Stimulated activated CD4-positive, alpha-beta T cell treated with anti-CD3 and anti-CD28 coated beads, Interleukin-15, amount 100 ng/mL, for 1 hour (primary cell): ENCODE results near the gene SNRNP70.

ENCODE experiments used
- DNase-seq, 2 donors: peaks; one replicate each; pipeline ENCODE4 v3.0.0-alpha.2; 2020; ENCODE audit warnings: low read depth in 1 of 2, low spot score in 1 of 2

Gene SNRNP70

DNA sequence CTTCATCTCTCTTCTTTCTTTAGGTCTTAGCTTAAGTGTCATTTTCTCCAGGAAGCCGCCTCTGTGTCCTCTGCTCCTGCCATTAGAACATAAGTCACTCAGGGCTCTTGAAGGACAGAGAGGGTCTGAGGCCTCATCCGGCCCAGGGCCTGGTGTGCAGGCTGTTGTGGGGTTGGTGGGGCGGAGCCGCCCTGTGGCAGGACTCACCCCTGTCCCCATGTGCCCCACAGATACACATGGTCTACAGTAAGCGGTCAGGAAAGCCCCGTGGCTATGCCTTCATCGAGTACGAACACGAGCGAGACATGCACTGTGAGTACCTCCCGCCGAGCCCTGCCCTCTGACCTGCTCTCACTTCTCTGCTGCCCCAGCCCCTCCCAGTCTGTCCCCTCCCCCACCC lies 15.9 kb downstream of the SNRNP70 start:
- no peak for DNase-seq

DNA sequence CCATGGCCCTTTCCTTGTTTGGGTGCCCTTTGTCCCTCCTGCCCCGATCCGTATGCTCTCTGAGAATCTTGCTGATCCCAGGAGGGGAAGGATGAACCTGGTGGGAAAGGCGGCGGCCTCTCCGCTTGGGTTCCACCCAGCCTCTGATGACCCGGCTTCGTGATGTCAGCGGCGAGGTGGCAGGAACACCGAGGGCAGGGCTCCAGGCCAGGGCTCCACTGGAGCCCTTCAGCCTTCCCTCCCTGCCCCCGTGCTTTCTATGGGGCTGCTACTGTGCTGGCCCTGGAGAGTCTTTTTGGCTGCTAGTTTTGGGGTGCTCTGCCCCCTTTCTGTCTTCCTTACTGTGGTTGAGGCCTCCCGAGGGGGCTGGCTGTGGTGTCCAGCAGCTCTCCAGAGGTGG lies 17.1 kb downstream of the SNRNP70 start:
- no peak for DNase-seq

DNA sequence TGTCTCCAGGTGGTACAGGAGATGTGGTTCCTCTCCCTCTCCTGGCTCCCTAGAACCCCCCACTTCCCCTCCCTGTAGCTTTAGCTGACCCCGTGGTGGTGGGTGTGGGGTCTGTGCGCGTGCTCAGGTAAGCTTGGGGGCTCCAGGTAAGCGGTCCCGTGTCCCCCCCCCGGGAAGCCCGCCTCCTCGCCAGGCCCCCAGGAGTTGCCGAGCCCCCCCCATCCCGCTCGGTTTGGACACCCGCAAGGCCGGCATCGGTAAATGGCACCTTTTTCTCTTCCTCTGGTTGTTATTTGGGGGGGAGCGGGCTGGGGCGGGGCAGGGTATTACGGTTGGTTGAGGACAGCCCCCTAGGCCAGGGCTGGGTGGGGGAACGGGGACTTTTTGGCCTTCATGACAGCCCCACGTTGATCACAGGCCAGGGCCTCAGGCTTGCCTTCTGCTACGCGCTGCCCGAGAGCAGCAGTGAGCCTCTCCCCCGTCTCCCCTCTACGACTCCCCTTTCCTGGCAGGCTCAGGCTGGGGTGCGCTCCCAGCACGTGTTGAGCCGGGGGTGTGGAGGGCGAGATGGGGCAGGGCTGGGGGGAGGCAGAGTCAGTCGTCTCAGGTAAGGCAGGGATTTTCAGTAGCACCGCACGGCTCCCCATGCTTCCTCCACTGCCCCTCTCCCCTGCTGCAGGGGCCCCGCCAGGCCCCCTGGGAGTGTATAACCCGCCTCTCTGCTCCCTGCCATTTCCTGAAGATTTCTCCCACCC lies 18.3 kb downstream of the SNRNP70 start:
- DNase-seq, result no peak

DNA sequence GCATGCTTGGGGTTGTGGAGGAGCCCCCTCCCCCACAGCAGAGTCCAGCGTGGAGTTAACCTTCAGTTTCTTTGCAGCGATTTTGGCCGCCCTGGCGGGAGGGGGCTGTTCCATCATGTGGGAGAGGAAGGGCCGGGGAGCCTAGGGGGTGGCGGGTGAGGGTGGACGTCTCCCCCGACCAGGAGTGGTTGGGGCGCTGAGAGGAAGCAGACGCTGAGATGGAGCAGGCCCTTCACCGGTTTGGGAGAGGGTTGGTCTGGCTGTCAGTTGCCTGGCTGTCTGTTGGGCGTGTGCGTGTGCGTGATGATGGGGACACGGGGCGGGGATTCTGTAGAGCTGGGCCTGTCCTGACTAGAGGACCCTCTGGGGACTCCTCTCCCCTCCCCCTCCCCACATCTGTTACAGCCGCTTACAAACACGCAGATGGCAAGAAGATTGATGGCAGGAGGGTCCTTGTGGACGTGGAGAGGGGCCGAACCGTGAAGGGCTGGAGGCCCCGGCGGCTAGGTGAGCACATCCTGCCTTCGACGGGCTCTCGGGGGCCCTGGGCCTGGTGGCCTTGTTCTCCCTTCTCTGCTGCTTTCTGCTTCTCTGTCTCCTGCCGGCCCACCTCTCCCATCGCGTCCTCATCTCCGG lies 19.1 kb downstream of the SNRNP70 start:
- no peak for DNase-seq

DNA sequence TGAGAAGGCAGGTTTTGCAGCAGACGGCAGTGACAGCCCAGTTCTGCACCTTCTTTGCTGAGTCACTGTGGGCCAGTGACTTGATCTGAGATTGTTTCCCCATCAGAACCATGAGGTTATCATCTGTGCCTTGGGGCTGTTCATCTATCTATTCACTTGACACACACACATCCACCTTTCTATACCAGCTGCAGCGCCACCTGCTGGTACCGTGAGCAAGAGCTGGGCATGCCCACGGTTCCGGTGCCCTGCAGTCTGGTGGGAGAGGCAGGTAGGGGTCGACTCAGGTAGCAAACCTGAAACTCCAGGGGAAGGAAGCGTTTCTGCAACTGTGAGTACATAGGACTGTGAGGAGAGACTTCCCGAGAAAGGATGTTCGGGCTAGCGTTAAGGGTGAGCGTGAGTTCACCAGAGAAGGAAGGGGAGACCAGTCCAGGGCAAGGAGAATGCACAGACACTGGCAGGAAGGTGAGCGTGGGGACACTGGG lies 21.4 kb downstream of the SNRNP70 start:
- DNase-seq, result peak in 1 of 2 donors; percentile 60

DNA sequence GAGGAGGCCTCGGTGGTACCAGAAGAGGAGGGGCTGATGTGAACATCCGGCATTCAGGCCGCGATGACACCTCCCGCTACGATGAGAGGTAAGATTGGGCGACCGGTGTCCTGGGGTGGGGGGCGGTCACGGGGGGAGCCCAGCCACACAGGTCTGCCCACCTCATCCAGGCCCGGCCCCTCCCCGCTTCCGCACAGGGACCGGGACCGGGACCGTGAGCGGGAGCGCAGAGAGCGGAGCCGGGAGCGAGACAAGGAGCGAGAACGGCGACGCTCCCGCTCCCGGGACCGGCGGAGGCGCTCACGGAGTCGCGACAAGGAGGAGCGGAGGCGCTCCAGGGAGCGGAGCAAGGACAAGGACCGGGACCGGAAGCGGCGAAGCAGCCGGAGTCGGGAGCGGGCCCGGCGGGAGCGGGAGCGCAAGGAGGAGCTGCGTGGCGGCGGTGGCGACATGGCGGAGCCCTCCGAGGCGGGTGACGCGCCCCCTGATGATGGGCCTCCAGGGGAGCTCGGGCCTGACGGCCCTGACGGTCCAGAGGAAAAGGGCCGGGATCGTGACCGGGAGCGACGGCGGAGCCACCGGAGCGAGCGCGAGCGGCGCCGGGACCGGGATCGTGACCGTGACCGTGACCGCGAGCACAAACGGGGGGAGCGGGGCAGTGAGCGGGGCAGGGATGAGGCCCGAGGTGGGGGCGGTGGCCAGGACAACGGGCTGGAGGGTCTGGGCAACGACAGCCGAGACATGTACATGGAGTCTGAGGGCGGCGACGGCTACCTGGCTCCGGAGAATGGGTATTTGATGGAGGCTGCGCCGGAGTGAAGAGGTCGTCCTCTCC lies 22.6 kb downstream of the SNRNP70 start:
- DNase-seq, result no peak

DNA sequence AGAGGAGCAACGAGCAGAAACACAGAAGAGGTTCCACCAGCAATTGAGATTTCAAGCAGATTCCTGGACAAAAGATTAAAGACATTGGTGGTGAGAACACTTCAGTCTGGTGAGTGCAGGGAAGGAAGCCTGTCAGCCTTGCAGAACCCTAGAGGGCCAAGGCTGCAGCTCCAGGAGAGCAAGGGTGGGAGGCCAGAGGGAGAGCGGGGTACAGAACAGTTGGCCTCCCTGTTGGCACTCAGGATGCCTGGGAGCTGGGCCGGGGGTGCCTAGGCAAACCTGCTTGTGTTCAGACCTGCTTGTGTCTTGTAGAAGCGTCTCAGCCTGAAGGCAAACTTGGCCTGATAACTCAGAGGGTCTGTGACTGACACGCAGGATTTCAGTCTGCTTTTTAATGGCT lies 23.8 kb downstream of the SNRNP70 start:
- no peak for DNase-seq

DNA sequence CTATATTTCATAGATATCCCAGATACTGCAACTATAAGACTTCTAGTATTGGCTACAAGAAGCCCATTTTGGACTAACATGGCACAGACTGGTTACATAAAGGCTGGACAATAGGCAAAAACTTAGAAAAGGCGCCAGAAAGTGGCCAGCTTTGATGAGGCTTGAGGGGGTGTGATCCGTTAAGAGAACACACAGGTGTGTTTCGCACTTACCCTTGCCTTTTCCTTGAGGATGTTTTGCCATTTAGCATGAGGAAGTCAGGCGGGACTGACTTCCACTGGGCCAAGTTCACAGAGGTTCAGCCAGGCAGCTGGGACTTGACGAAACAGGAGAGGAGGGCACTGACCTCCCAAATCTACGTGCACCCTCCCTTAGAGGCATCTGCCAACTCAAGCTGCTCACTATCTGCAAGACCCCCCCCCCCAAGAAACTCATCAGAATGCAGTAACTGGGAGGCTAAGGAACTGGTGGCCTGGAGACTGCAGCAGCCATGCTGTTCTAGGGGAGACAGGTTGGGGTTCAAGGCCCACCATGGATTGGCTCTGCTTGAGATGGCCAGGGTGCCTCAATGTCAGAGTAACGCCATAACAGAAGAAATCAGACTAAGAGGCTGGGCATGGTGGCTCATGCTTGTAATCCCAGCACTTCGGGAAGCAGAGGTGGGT lies 24.4 kb downstream of the SNRNP70 start:
- no peak for DNase-seq

DNA sequence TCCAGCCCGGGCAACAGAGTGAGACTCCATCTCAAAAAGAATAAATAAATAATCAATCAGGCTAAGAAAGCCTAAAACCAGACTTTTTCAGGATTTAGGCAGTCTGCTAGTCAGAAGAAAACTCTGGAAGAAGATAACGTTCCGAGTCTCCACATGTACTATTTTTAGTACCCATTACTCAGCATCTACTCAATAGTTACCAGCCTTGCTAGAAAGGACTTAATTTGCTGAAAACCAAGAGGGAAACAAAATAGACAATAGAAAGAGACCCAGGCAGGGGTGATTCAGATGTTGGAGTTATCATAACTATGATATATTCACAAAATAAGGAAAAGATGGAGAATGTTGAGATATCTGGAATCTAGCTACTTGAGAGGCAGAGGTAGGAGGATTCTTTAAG lies 25.3 kb downstream of the SNRNP70 start:
- DNase-seq, result no peak

DNA sequence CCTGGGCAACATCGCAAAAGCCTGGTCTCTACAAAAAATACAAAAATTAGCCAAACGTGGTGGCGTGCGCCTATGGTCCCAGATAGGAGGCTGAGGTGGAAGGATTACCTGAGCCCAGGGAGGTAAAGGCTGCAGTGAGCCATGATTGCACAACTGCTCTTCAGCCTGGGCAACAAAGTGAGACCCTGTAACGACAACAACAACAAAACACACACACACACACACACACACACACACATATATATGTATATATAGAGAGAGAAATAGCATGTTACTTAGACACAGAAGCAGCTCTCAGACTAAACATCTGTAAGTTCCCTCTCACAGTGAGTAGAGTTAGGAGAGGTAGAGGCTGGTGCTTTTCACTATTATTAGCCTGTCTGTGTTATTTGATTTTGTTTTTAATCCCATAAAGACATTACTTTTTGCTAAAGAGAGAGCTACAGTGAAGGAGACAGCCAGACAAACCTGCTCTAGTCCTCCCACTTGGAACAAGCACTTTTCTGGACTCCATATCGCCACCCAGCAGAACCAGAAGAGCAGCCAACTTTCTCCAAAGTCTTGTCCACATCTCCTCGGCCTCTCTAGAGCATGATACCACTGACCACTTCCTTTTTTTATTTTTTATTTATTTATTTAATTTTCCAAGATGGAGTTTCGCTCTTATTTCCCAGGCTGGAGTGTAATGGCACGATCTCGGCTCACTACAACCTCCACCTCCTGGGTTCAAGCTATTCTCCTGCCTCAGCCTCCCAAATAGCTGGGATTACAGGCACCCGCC lies 26.2 kb downstream of the SNRNP70 start:
- DNase-seq, result no peak

DNA sequence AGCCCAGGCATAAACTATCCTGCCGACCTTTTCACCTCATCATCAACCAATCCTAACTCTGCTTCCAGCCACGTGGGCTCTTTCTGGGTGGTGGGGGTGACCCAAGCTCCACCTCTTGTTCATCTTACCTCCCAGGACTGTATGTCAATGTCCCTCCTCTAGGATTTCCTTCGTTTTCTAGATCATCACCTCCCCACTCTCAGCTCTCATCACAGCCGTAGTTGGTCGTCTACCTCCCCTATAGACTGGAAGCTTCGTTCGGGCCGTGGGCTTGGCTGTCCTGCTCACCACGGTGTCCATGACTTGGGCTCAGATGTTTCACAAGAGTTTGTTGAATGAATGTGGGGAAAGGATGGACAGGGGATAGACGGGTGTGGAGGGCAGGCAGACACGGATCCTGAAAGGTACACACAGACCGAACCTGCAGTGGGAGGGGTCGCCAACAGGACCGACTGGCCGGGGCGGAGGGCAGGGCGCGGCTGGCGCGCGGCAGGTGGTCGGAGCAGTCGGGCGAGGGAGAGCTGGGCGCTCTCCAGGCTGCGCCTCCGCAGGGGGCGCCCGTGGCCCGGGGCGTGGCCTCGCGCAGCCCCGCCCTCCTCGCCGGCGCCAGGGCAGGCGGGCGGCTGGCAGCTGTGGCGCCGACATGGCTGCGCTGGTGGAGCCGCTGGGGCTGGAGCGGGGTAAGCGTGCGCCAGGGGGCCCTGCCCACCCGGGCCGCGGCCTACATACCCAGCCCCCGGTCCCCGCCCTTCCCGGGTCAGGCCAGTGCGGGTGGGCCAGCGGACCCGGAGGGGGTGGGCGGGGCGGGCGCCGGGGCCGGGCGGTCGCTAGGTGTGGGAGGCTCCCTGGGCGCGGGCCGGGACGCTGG lies 28.7 kb downstream of the SNRNP70 start, which contains the start of gene LIN7B:
LIN7B (plus strand) TSS at position 609 of the 868 bp plus-strand sequence; CDS start at position 644, 35 bp downstream.
- peak; percentile 66 to 72 for DNase-seq

DNA sequence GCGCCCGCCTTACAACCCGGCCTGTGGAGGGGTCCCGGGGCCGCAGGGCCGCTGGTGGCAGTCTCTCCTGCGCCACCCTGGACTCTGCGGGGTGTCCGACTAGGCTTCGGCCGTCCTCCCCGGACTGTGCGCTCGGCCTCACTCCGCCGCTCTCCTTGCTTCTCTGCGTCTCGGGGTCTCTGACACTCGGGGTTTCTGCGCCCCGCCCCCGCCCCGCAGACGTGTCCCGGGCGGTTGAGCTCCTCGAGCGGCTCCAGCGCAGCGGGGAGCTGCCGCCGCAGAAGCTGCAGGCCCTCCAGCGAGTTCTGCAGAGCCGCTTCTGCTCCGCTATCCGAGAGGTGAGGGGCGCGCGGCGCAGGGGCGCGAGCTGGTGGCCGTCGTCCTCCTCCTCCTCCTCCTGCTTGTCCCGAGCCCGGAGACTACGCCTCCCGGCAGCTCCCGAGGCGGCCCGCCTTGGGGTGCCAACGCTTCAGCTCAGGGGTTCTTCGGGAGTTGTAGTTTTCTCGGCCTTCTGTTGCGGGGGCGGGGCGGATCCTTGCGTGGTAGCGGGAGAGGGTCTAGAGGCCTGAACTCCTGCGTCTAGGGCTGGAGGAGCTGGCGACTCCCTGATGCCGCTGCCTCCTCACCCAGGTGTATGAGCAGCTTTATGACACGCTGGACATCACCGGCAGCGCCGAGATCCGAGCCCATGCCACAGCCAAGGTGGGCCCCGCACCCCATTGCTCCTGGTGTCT lies 29.5 kb downstream of the SNRNP70 start:
- peak in 1 of 2 donors; percentile 44 for DNase-seq

DNA sequence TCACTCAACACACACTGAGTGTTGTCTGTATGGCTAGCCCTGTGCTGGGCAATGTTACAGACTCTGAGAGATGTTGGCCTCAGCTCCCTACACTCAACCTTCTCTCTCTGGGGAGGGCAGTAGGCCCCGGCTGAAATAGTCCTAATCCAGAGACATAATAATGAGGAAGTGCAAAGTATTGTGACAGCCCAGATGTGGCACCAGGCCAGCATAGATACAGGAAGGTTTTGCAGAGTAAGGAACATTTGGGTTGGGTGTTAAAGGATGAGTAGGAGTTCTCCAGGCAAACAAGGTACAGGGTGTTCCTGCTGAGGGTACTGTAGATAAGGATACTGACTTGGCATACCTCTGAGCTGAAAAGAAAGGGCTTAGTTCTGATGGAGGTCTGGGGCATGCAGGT lies 31.3 kb downstream of the SNRNP70 start:
- DNase-seq, result no peak

DNA sequence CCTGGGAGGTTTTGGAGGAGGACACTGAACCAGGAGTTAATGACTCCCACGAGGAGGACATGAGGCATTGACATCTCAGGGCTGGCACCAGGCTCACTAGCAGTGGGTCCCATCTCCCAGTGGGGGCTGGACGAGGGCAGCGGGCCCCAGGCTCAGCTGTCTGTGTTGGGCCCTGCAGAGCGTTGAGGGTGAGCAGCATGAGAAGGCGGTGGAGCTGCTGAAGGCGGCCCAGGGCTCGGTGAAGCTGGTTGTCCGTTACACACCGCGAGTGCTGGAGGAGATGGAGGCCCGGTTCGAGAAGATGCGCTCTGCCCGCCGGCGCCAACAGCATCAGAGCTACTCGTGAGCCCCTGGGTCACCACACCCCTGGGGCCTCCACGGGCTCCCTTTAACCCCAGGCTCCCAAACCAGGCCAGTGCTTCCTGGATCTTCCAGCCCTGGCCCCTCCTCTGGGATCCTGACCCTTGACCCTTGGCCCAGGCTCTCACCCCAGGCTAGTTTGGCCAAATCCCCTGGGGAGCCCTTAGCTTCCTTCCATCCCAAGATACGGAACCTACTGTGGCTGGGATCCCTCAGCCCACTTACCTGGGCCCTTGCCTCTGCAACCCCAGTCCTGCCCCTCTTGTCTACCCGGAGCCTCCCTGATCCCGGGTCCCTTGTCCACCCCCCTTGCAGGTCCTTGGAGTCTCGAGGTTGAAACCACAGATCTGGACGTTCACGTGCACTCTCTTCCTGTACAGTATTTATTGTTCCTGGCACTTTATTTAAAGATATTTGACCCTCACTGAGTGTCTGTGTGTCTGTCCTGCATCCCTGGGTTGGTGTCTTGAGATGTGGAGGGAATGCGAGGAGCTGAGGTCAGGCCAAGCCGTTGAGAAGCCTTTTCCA lies 32.7 kb downstream of the SNRNP70 start:
- DNase-seq, result no peak

DNA sequence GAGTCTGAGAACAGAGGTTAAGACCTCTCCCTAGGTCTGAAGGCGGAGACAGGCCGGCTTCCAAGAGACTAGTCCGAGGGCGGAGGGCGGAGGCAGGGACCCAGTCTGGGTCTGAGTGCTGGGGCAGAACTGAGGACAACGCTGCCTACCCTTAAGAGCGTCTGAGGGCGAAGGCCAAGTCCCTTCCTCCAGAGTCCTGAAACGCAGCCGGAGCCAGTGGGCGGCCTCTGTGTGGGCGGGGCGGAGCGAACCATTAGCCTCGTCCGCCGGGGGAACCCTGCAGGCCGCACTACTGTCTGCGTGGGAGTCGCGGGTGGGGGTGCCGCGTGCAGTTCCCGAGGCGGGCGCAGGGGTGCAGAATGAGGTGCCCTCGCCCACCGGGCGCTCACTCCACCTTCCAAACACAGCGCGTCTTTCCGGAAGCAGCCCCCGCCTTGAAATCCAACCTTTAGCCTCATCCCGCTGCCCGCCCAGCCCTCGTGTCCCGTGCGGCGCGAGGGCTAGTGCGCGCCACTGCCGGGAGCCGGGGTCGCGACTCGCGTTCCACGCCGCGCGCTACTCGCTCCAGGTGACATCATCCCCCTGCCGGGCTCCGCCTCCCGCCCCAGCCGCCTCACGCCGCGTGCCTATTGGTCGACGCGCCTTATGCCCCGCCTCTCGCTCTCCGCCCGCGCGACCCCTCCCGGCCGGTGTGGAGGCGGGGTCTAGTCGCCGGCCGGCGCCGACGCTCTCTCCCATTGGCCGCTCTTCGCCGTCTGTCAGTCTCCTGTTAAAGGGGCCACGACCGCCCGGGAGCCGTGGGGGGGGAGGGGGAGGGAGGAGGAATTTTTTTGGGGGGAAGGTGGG lies 33.5 kb downstream of the SNRNP70 start, which contains the start of gene C19orf73:
C19orf73 (minus strand) TSS at position 579 of the 846 bp plus-strand sequence; CDS start at position 458, 121 bp downstream.
- DNase-seq, result peak; percentile 94 to 95

DNA sequence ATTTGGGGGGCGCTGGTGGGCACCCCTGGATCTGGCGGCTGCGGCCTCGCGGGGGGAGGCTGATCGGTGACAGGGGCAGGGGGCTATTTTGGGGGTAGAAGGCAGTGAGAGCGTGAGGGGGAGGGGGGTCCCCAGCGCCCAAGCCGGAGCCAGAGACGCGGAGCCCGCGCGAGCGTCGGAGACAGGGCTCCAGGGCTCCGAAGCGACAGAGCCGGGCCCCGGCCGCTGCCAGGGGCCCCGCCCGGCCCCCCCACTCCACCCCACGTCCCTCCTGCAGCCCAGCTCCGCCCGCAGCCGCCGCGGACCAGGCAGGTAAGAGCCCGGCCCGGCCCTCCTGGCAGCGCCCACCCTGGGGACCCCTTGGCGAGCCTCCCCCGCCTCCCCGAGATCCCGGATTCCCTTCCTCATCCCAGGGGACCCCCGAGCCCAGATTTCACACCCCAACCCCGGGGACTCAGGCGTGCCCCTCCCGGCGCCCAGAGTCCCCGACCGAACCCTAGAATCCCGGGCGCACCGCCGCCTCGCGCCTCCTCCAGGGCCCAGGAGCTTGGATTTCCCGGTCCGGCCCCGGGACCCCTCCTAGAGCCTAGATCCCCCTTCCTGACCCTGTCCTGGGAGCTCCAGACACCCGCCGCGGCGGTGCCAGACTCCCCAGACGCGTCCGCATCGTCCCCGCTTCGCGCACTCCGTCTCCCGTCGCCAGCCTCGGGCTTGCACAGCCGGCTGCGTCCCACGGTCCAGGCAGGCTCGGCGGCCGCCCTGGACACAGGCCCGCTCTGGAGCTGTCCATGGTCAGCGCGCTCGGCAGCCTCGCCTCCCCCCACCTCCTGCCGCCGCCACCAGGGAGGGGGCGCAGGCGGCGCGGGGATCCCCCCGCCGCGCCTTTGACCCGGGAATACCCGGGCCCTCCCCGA lies 34.4 kb downstream of the SNRNP70 start, which contains the start of gene PPFIA3:
PPFIA3 (plus strand) TSS at position 134 of the 914 bp plus-strand sequence. CDS start 8,330 bp downstream, outside the sequence.
- no peak for DNase-seq
